Activated T-helper 1 cell treated with anti-CD3 and anti-CD28 coated beads, Interleukin-12 subunit alpha, Interleukin-12 subunit beta, Interleukin-2, Interleukin-4 antibody, amounts not matched to agents 30 ng/mL and 10 ng/mL and 1 ng/mL, durations not matched to agents 14 hours and 24 hours and 36 hours (primary cell): Measurements from ENCODE around the gene NDUFB5. TPM values are rescaled to one million over a fixed set of nuclear protein-coding genes. Genes with fewer than 3 reads are reported as not detected.

ENCODE experiments used
- DNase-seq: peaks from one replicate; pipeline ENCODE4 v3.0.0; 2021; ENCODE audit warnings: low spot score
- H3K27ac Mint-ChIP-seq: one replicate; pipeline ENCODE4 v1.8.0; 2021; ENCODE audit warnings: mild to moderate bottlenecking, mixed read lengths
- H3K27me3 Mint-ChIP-seq: one replicate; pipeline ENCODE4 v1.8.0; 2022; ENCODE audit warnings: mild to moderate bottlenecking, moderate library complexity, mixed read lengths; ENCODE audit not compliant: insufficient read depth
- H3K36me3 Mint-ChIP-seq: one replicate; pipeline ENCODE4 v1.8.0; 2021; ENCODE audit warnings: low read depth, mixed read lengths
- H3K4me1 Mint-ChIP-seq: one replicate; pipeline ENCODE4 v1.8.0; 2021; ENCODE audit warnings: low read depth, mixed read lengths
- H3K4me3 Mint-ChIP-seq: one replicate; pipeline ENCODE4 v1.8.0; 2021; ENCODE audit warnings: mild to moderate bottlenecking, moderate library complexity, mixed read lengths
- H3K9me3 Mint-ChIP-seq: one replicate; pipeline ENCODE4 v1.8.0; 2021; ENCODE audit warnings: mixed read lengths
- intact Hi-C: fragments of 100-400 bp; cut with micrococcal nuclease; formaldehyde crosslinking; loops from one replicate; pipeline ENCODE4 v1.15.1; 2024
- total RNA-seq: library from RNA; stranded (reverse); gene quantifications from 2 replicates; pipeline ENCODE4 v1.2.3, GENCODE V29; 2022

NDUFB5 gene
- total RNA-seq: 81.5 and 86.1 TPM in 2 replicates

DNA sequence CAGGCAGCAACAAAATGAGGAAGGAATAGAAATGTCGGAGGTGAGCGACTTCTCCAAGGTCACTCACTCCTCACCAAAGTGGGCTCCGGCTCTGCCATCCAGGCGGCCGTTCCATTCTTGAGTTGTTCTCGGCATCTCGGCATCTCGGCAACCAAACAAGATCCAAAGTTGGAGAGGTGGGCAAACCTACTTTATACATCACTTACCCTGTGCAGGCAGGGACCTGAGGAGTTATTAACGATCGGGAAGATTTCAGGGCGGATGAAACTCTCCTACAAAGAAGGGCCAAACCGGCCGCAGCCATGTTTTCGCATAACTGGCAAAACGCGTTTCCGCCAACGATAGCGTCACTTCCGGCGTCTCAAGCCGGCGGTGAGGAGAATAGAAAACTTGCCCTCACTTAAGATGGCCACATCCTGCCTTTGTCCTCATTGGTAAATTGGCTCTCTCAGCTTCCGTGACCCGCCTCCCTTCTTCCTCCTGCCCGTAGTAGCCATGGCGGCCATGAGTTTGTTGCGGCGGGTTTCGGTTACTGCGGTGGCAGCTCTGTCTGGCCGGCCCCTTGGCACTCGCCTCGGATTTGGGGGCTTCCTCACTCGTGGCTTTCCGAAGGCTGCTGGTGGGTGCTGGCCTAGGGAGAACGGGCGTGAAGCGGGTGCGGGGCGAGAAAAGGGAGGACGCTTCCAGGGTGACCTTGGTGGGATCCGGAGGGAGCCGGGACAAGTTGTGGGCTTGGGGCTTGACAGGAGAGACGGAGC is at the start of gene NDUFB5, which contains the start of gene MRPL47:
Gene NDUFB5, plus strand, starts transcription at position 474 of the 758 bp plus-strand sequence. Its CDS starts 22 bp downstream, at position 496.
Gene MRPL47, minus strand, starts transcription at position 318 of the 758 bp plus-strand sequence. Its CDS starts 14 bp downstream, at position 304.
- peak; percentile 91 for DNase-seq
- Mint-ChIP-seq H3K27ac (peak within 1 kb of the TSS; percentile 99), H3K9me3 (no peaks in the 10 kb centered on the region), H3K27me3 (no peaks in the 10 kb centered on the region), H3K4me3 (peak within 1 kb of the TSS; percentile 97), H3K36me3 (peaks cover 21% of the 10 kb centered on the region), H3K4me1 (peaks cover 36% of the 10 kb centered on the region)
- intact Hi-C loops: loop anchor here (1.0 to 2.0 kb wide), 7 partner anchors 41 to 1308 kb away; partner anchors contain the start of genes FXR1, MFN1, PIK3CA and TTC14

DNA sequence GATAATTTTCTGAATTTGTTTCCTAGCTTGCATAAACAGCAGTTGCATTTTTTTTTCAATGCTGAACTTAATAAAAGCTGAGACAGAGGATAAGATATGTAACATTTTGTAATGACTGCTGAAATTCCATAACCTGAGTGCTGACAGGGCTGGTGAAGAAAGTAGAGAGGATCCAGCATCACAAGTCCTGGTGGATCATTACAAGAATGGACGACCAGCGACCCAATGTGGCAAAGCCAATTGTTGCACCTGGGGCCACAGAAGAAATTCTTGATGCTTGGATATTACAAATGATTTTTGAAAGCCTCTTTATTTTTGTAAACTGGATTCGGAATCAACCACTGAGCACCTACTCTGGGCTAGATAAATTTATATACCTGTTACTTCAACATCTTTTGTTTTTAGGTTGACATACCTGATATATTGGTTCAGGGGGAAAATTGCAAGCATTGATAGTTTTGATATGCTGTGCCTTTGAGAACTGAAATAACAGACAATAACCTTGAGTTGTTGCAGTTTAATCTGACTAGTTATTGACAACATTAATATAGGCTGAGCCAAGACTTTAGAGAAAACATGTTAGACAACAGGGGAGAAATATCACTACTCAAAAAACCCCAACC is 45.7 kb upstream of the NDUFB5 start:
- Mint-ChIP-seq H3K9me3 (no peaks in the 10 kb centered on the region), H3K27me3 (peaks cover 13% of the 10 kb centered on the region), H3K4me3 (no peak overlapping the region), H3K36me3 (peaks cover 2% of the 10 kb centered on the region), H3K4me1 (peaks cover 12% of the 10 kb centered on the region), H3K27ac (no peak overlapping the region)
- intact Hi-C loops: loop anchor here (1.0 to 10.0 kb wide), 4 partner anchors 113 to 1124 kb away; partner anchors contain the start of gene ZNF639
- peak; percentile 23 for DNase-seq

DNA sequence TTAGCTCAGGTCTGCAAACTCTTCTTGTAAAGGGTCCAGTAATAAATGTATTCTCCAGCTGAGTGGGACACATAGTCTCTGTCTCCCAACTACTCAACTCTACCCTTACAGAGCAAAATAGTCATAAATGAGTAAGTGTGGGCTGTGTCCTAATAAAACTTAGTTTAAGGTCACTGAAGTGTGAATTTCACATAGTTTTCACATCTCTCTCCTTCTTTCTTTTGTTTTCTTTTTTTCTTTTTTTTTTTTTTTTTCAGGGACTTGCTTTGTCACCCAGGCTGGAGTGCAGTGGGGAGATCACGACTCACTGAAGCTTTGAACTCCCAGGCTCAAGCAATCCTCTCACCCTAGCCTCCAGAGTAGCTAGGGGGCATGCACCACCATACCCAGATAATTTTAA is 43.8 kb upstream of the NDUFB5 start:
- peaks cover 5% of the 10 kb centered on the region for H3K36me3 Mint-ChIP-seq
- no peak overlapping the region for H3K27ac Mint-ChIP-seq
- DNase-seq: no peak
- H3K4me1 Mint-ChIP-seq: peaks cover 30% of the 10 kb centered on the region
- intact Hi-C loops: loop anchor here (5.0 kb wide), 1 partner anchor 1042 kb away; the partner anchor contains the start of gene TTC14
- no peaks in the 10 kb centered on the region for H3K9me3 Mint-ChIP-seq
- H3K27me3 Mint-ChIP-seq: peaks cover 13% of the 10 kb centered on the region
- no peak overlapping the region for H3K4me3 Mint-ChIP-seq

DNA sequence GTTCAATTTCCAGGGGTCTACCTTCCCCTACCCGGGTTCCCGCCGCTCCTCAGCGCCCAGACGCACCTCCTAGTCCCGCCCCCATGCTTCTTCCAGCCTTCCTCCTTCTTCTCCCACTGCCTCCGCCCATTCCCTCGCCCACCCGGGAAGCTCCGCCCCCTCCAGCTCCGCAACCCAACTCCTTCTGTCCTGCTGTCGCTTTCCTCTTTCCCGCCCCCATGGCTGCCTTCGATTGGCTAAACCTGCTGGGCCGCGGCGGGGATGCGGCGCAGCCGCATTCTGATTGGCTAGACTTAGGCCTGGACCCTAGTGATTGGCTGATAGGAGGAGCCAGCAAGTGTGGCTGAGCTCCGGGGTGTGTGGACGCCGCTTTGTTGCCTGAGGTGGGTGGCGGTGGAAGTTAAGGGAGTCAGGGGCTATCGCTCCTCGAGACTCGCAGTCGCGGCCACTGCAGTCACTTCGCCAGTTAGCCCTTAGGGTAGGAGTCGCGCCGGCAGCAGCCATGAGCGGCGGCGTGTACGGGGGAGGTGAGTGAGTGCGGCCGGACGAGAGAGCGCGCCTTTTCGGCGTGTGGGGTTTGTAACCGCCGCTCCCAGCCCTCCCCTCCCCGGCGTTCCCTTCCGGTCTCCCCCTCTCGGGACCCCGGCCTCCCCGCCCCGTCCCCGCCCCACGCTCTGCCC is 41.9 kb upstream of the NDUFB5 start, which contains the start of gene ACTL6A:
Gene ACTL6A, plus strand, starts transcription at position 336 of the 680 bp plus-strand sequence. Its CDS starts 167 bp downstream, at position 503.
- H3K4me3 Mint-ChIP-seq: peak within 1 kb of the TSS; percentile 93
- DNase-seq: peak; percentile 98
- no peaks in the 10 kb centered on the region for H3K9me3 Mint-ChIP-seq
- peaks cover 12% of the 10 kb centered on the region for H3K27me3 Mint-ChIP-seq
- intact Hi-C loops: loop anchor here (1.0 to 5.0 kb wide), 11 partner anchors 42 to 1429 kb away; partner anchors contain the start of genes MFN1, MRPL47, NDUFB5 and PIK3CA
- peak within 1 kb of the TSS; percentile 99 for H3K27ac Mint-ChIP-seq
- H3K36me3 Mint-ChIP-seq: peaks cover 6% of the 10 kb centered on the region
- H3K4me1 Mint-ChIP-seq: peaks cover 34% of the 10 kb centered on the region

DNA sequence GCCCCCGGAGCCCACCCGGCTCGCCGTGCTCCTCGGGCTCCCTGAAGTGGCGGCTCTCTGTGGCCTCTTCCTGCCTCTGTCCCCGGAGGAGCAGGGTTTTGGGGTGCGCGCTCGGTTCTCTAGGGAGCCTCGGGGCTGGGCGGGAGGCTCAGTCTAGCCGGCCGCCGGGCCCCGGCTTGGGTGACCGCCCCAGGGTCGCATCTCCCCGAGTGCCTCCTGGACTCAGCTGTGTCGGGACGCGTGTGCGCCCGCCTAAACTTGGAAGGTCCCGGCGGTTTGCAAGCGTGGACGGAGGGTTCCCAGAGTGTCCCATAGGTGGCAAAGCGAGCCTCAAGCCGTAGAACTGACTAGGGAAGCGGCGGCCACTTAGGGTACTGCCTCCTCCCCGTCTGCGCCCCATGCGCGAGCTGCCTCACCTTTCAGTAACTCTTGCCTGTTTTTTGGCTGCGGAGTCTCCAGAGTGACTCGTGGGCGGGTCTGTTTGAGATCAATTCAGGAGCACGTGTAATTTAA is 41.3 kb upstream of the NDUFB5 start:
- peaks cover 34% of the 10 kb centered on the region for H3K4me1 Mint-ChIP-seq
- peak overlapping the region; percentile 93 for H3K4me3 Mint-ChIP-seq
- H3K27ac Mint-ChIP-seq: peak overlapping the region; percentile 97
- H3K27me3 Mint-ChIP-seq: peaks cover 10% of the 10 kb centered on the region
- peak; percentile 61 for DNase-seq
- no peaks in the 10 kb centered on the region for H3K9me3 Mint-ChIP-seq
- intact Hi-C loops: loop anchor here (1.0 to 5.0 kb wide), 5 partner anchors 41 to 1039 kb away; partner anchors contain the start of genes MRPL47, NDUFB5, TTC14 and ZMAT3
- peaks cover 6% of the 10 kb centered on the region for H3K36me3 Mint-ChIP-seq

DNA sequence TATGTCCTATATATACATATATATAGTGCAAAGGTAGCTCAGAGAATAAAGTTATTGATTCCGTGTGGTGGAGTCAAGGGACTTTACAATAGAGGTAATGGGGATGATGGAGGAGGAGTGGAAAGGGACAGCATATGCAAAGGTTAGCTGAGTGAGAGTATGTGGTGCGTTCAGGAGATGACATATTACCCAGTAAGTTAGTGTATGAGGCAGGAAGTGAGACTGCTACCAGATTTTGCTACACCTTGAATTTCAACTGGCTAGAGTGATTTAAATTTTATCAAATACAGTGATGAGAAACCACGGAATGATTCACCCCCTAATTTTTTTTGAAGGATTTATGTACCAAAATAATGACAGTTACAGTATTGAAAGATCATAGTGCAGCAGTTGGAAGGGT is 39.1 kb upstream of the NDUFB5 start:
- peaks cover 34% of the 10 kb centered on the region for H3K4me1 Mint-ChIP-seq
- peak overlapping the region; percentile 3 for H3K4me3 Mint-ChIP-seq
- peaks cover 18% of the 10 kb centered on the region for H3K36me3 Mint-ChIP-seq
- H3K27ac Mint-ChIP-seq: peak overlapping the region; percentile 77
- DNase-seq: peak; percentile 12
- intact Hi-C loops: loop anchor here (2.0 kb wide), 2 partner anchors 15 to 1347 kb away; partner anchors contain the start of gene FXR1
- peaks cover 3% of the 10 kb centered on the region for H3K27me3 Mint-ChIP-seq
- no peaks in the 10 kb centered on the region for H3K9me3 Mint-ChIP-seq

DNA sequence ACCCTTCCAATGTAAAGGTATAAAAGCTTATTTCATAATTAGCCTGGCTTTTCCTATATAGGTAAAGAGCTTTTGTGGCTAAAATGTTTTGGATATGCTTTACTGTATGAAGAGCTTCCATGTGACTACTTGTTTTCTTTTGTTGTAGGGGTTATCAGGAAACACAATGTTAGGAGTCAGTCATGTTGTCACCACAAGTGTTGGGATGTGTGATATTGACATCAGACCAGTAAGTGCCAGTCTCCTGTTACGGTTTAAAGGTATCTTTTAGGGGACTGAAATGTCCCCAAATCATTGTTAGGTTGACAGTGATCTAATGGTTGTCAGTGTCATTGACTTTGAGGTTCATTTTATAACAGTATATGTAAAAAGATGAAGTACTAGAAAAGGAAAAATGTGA is 23.6 kb upstream of the NDUFB5 start:
- Mint-ChIP-seq H3K4me3 (no peak overlapping the region), H3K27ac (no peak overlapping the region)
- intact Hi-C loops: loop anchor here (2.0 to 10.0 kb wide), 2 partner anchors 16 to 1364 kb away; no protein-coding TSS in a partner anchor

DNA sequence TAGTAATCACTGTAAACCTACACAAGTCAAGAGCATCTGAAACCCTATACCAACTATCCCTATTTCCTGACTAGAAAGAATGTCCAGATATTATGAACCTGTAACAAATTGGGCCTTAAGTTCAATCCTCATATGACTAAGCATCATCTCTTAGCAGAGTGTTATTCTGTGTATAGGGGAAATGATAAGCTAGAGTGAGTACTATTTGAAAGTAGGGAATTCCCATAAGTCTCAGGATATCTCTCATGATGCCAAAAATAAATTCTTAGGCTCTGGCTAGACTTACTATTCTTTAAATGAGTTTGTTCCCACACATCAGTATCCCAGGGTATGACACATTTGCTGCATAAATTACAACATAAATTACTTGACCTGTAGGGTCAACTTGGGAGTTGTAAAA is 15.5 kb upstream of the NDUFB5 start:
- intact Hi-C loops: loop anchor here (10.0 kb wide), 1 partner anchor 1356 kb away; no protein-coding TSS in a partner anchor
- H3K36me3 Mint-ChIP-seq: peaks cover 42% of the 10 kb centered on the region
- no peak for DNase-seq
- H3K27me3 Mint-ChIP-seq: no peaks in the 10 kb centered on the region
- H3K9me3 Mint-ChIP-seq: no peaks in the 10 kb centered on the region
- peaks cover 8% of the 10 kb centered on the region for H3K4me1 Mint-ChIP-seq
- no peak overlapping the region for H3K4me3 Mint-ChIP-seq
- peak overlapping the region; percentile 45 for H3K27ac Mint-ChIP-seq

More for the DNA sequence above, 23.6 kb upstream of the NDUFB5 start:
- Mint-ChIP-seq H3K27me3 (no peaks in the 10 kb centered on the region), H3K36me3 (peaks cover 34% of the 10 kb centered on the region), H3K9me3 (no peaks in the 10 kb centered on the region), H3K4me1 (no peaks in the 10 kb centered on the region)
- DNase-seq: no peak

DNA sequence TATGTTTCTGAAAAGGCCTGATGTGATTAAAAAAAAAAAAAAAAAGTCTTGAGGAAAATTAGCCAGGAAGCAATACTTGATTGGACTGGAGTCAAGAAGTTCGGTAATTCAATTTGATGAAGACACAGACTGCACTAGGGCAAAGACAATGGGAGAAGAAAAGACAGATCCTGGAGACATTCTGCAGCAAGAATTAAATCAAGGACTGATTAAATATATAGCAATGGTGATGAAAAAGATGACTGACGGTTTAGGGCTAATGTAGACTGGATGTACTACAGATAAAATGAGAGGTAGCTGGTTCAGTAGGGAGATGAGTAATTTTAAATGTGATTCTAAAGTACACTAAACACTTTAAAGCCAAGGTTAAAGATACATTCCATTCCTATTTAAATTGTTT is 13.9 kb upstream of the NDUFB5 start:
- H3K4me1 Mint-ChIP-seq: peaks cover 8% of the 10 kb centered on the region
- DNase-seq: no peak
- no peaks in the 10 kb centered on the region for H3K9me3 Mint-ChIP-seq

DNA sequence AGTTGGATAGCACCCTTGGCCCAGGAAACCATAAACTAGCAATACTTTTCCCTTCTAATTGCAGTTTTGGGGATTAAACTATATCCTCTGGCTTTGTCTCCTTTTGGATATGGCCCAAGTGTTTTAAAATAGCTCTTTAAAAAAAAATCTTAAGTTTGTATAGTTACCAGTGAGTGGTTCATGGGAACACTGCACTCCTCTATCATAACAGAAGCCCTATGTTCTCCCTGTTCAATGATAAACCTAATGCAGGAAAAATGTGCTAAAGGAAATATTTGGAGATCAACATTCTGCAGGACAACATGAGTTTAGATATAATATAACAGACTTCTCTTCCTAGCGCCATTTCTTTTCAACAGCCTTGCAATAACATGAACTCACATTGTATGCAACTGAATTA is 13.3 kb upstream of the NDUFB5 start:
- no peak overlapping the region for H3K4me3 Mint-ChIP-seq
- H3K27ac Mint-ChIP-seq: no peak overlapping the region
- peaks cover 8% of the 10 kb centered on the region for H3K4me1 Mint-ChIP-seq
- H3K27me3 Mint-ChIP-seq: no peaks in the 10 kb centered on the region
- H3K36me3 Mint-ChIP-seq: peaks cover 45% of the 10 kb centered on the region
- no peaks in the 10 kb centered on the region for H3K9me3 Mint-ChIP-seq
- intact Hi-C loops: no loop called here
- DNase-seq: no peak

More for the DNA sequence above, 13.9 kb upstream of the NDUFB5 start:
- peak overlapping the region; percentile 2 for H3K27ac Mint-ChIP-seq
- H3K36me3 Mint-ChIP-seq: peaks cover 45% of the 10 kb centered on the region
- H3K27me3 Mint-ChIP-seq: no peaks in the 10 kb centered on the region
- intact Hi-C loops: no loop called here
- no peak overlapping the region for H3K4me3 Mint-ChIP-seq

DNA sequence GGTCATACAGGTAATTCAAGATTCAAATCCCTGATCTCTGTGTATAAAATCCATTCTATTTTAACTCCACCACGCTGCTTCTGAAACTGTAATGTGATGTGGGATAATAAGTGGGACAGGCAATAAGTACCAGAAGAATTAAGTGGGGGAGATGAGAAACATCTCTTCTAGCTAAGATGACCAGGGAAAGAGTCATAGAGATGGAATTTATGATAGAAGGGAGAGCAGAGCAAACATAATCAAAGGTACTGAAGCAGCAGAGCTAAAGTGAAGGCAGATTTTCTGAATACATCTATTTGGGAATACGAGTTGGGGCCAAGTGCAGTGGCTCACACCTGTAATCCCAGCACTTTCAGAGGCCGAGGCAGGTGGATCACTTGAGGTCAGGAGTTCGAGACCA is 5.1 kb upstream of the NDUFB5 start:
- Mint-ChIP-seq H3K27ac (no peak overlapping the region), H3K9me3 (no peaks in the 10 kb centered on the region), H3K27me3 (no peaks in the 10 kb centered on the region), H3K36me3 (peaks cover 35% of the 10 kb centered on the region), H3K4me3 (no peak overlapping the region), H3K4me1 (peaks cover 4% of the 10 kb centered on the region)
- intact Hi-C loops: no loop called here
- no peak for DNase-seq

DNA sequence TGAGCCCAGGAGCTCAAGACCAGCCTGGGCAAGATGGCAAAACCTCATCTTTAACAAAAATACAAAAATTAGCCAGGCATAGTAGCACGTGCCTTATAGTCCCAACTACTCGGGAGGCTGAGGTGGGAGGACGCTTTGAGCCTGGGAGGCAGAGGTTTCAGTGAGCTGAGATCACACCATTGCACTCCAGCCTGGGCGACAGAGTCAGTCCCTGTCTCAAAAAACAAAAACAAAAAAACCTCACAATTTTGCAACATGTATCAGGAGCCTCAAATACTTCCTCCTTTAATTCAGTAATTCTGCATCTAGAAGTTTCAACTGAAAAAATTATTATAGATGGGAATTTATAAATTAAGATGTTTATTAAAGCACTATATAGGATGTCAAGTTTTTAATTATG is 1.3 kb upstream of the NDUFB5 start:
- Mint-ChIP-seq H3K27ac (peak overlapping the region; percentile 37), H3K36me3 (peaks cover 27% of the 10 kb centered on the region), H3K27me3 (no peaks in the 10 kb centered on the region), H3K9me3 (no peaks in the 10 kb centered on the region), H3K4me1 (peaks cover 26% of the 10 kb centered on the region), H3K4me3 (peak overlapping the region; percentile 97)
- intact Hi-C loops: loop anchor here (2.0 kb wide), 1 partner anchor 17 kb away; no protein-coding TSS in a partner anchor
- no peak for DNase-seq
